Measurements from ENCODE around the gene BIN1.

DNA sequence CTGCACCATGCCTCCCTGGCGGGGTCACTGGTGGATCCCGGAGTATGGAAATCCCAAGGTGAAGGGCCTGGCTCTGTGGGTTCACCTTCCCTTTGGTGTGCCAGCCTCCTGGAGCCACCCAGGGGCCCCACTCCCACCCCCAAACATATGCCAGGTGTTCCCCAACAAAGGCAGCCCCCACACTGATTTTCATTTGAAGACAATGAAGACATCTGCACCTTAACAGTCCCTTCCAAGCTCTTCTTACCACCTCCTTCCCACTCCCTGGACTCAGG lies 11.7 kb downstream of the BIN1 start:
- TF ChIP-seq EZH2 (IDR thresholded peaks at IDR 0.05) (no peak), POLR2AphosphoS5 (IDR thresholded peaks at IDR 0.05; ENCODE audit: borderline replicate concordance, low read depth, low read length) (no peak)
